Epithelial cell of esophagus (primary cell): ENCODE measurements around the gene SLC45A3.

Experiments used
- DNase-seq: peaks from one replicate; pipeline ENCODE4 v3.0.0; 2010; ENCODE audit warnings: low read depth
- H3K4me3 ChIP-seq: 2 replicates; pipeline ENCODE4 v1.5.1; 2011; ENCODE audit warnings: mild to moderate bottlenecking, low read length, control low read depth
- CTCF ChIP-seq: IDR thresholded peaks from 2 replicates; pipeline ENCODE4 v1.5.1; 2011; ENCODE audit warnings: low read depth, mild to moderate bottlenecking, low read length, control low read depth, inconsistent platforms; ENCODE audit not compliant: insufficient read depth; ENCODE audit errors: missing control alignments

SLC45A3 gene

GRCh38 chr1:205688171-205689080 lies 8.1 kb upstream of the SLC45A3 start:
- TF ChIP-seq CTCF = no peak
- DNase-seq = no peak
- H3K4me3 ChIP-seq = no peak overlapping the region

- TF ChIP-seq CTCF = no peak
- DNase-seq = no peak
- no peak overlapping the region for H3K4me3 ChIP-seq
Observed at GRCh38 chr1:205687242-205687641, 6.9 kb upstream of the SLC45A3 start.

GRCh38 chr1:205681364-205681763 lies 1.1 kb upstream of the SLC45A3 start:
- H3K4me3 ChIP-seq = no peak overlapping the region
- TF ChIP-seq CTCF = peak; percentile 11
- DNase-seq = peak; percentile 52

- no peak for TF ChIP-seq CTCF
- DNase-seq = no peak
- H3K4me3 ChIP-seq = no peak overlapping the region
Observed at GRCh38 chr1:205678286-205679111, 1.8 kb downstream of the SLC45A3 start.

- no peak for DNase-seq
- H3K4me3 ChIP-seq = no peak overlapping the region
- TF ChIP-seq CTCF = no peak
Observed at GRCh38 chr1:205677167-205677566, 3.1 kb downstream of the SLC45A3 start.

- no peak overlapping the region for H3K4me3 ChIP-seq
- TF ChIP-seq CTCF = no peak
- DNase-seq = no peak
Observed at GRCh38 chr1:205676597-205676996, 3.7 kb downstream of the SLC45A3 start.

- no peak for TF ChIP-seq CTCF
- no peak overlapping the region for H3K4me3 ChIP-seq
- DNase-seq = no peak
Observed at GRCh38 chr1:205676002-205676401, 4.3 kb downstream of the SLC45A3 start.
